Left lung (tissue), 10 donors: ENCODE data around the gene TCL1B. TPM values are rescaled to one million over a fixed set of nuclear protein-coding genes. Genes with fewer than 3 reads are reported as not detected.
A peak's percentile ranks its signal among the peaks of the same experiment; 100 is the strongest.

ENCODE experiments used
- ATAC-seq: fragments of 200-7000 bp; cut with Tn5 transposase; one replicate; pipeline ENCODE4 v1.9.1; 2020; ENCODE audit warnings: moderate library complexity
- DNase-seq, 4 donors: peaks; one replicate each; pipeline ENCODE4 v3.0.0-alpha.2; 2013 to 2020
- H3K27ac ChIP-seq, 2 donors: fragments of 200-600 bp; sonication (generic) in 1 of 2; one replicate each; pipeline versions ENCODE4 v1.5.0 to v1.8.0; 2020 to 2021
- H3K27me3 ChIP-seq, 2 donors: fragments of 200-600 bp; sonication (generic) in 1 of 2; one replicate each; pipeline versions ENCODE4 v1.5.0 to v1.8.0; 2020 to 2021
- H3K36me3 ChIP-seq, 2 donors: fragments of 200-600 bp; sonication (generic) in 1 of 2; one replicate each; pipeline versions ENCODE4 v1.5.0 to v1.8.0; 2020 to 2021
- H3K4me1 ChIP-seq, 2 donors: fragments of 200-600 bp; one replicate each; pipeline ENCODE4 v1.8.0; 2021
- H3K4me3 ChIP-seq, 2 donors: fragments of 200-600 bp; sonication (generic) in 1 of 2; one replicate each; pipeline versions ENCODE4 v1.5.0 to v1.8.0; 2020 to 2021; ENCODE audit warnings: mild to moderate bottlenecking in 1 of 2
- H3K9me3 ChIP-seq, 2 donors: fragments of 200-600 bp; sonication (generic) in 1 of 2; one replicate each; pipeline versions ENCODE4 v1.5.0 to v1.8.0; 2020 to 2021
- intact Hi-C, 2 donors: fragments of 100-400 bp; cut with DNase I; formaldehyde crosslinking; loops; one replicate each; pipeline versions ENCODE4 v1.11.2 to v1.14.2; 2022
- polyA plus RNA-seq, 6 donors: library from polyadenylated mRNA; unstranded; fragments of 120-200 nt; gene quantifications; one replicate each; pipeline ENCODE4 v1.2.1, GENCODE V29; 2013; ENCODE audit not compliant: insufficient read length in 6 of 6
- total RNA-seq, 2 donors: library from RNA; stranded (reverse); fragmentation: NEBNext Ultra II Directional; extraction: Animal tissue kit (Norgen Biotek cat#: 25700); gene quantifications; one replicate each; pipeline ENCODE4 v1.2.1, GENCODE V29; 2021
- TF ChIP-seq, protein P1 (sequence below), 2 donors: fragments of 200-600 bp; sonication (generic) in 1 of 2; IDR thresholded peaks; one replicate each; pipeline versions ENCODE4 v1.5.0 to v1.8.0; 2021; ENCODE audit warnings: antibody characterized with exemption in 2 of 2
- donor health status: DM: no; HTN: yes; CAD: no.
- donor health status: DM: no; HTN: no; CAD: no.

The TCL1B gene
- total and polyA plus RNA-seq, 8 donors = 0.28 TPM; not detected in 7

DNA sequence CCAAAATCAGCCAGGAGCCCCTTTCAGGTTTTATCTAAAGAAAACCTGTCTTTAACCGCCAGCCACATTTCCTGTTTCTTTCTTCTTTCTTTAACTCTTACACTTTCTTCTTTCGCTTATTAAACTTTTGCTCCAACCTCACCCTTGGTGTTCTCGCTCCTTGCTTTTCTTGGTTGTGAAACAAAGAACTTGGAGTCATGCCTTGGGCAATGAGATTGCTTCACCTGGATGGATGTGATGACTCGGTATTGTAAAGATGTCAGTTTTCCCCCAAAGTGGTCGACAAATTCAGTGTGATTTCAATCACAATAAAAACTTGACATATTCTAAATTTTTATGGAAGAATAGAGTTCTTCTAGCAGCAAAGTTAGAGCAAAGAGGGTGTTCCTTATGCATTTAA, 43.9 kb downstream of the TCL1B start:
- no peak overlapping the region for H3K27ac ChIP-seq
- H3K4me3 ChIP-seq = no peak overlapping the region
- DNase-seq (no peak), ATAC-seq (no peak)
- no peaks in the 10 kb centered on the region for H3K36me3 ChIP-seq
- intact Hi-C loops = no loop called here
- TF ChIP-seq, protein P1, sequence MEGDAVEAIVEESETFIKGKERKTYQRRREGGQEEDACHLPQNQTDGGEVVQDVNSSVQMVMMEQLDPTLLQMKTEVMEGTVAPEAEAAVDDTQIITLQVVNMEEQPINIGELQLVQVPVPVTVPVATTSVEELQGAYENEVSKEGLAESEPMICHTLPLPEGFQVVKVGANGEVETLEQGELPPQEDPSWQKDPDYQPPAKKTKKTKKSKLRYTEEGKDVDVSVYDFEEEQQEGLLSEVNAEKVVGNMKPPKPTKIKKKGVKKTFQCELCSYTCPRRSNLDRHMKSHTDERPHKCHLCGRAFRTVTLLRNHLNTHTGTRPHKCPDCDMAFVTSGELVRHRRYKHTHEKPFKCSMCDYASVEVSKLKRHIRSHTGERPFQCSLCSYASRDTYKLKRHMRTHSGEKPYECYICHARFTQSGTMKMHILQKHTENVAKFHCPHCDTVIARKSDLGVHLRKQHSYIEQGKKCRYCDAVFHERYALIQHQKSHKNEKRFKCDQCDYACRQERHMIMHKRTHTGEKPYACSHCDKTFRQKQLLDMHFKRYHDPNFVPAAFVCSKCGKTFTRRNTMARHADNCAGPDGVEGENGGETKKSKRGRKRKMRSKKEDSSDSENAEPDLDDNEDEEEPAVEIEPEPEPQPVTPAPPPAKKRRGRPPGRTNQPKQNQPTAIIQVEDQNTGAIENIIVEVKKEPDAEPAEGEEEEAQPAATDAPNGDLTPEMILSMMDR (IDR thresholded peaks at IDR 0.05) = no peak
- H3K9me3 ChIP-seq = no peaks in the 10 kb centered on the region
- H3K4me1 ChIP-seq = no peaks in the 10 kb centered on the region
- peaks cover 0 to 18% of the 10 kb centered on the region in 2 donors for H3K27me3 ChIP-seq

GRCh38 chr14:95733212-95733611, 47.0 kb downstream of the TCL1B start:
- ATAC-seq = no peak
- intact Hi-C loops = no loop called here
- TF ChIP-seq, protein P1 (IDR thresholded peaks at IDR 0.05) = no peak
- no peaks in the 10 kb centered on the region for H3K4me1 ChIP-seq
- no peak for DNase-seq
- H3K4me3 ChIP-seq = no peak overlapping the region
- no peak overlapping the region for H3K27ac ChIP-seq
- peaks cover 0 to 8% of the 10 kb centered on the region in 2 donors for H3K27me3 ChIP-seq
- H3K36me3 ChIP-seq = no peaks in the 10 kb centered on the region
- no peaks in the 10 kb centered on the region for H3K9me3 ChIP-seq

DNA sequence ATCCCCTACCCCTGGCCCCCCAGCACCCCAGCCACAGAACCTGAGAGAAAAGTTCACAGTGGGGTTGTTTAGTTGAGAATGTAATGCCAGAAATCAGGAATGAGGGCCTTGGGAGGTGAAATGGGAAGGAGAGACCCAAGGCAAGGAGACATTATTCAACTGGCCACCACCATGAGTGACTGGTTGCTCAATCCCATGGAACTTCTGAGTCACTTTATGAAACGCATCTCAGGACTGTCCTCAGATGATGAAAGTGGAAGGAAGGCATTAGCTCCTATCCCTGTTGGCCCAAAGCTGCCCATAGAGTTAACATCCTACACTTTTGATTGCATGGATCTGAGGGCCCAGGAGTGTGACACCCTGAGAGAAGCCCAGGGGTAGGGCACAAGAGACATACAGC, 53.1 kb downstream of the TCL1B start:
- Histone ChIP-seq H3K36me3 (no peaks in the 10 kb centered on the region), H3K27me3 (no peaks in the 10 kb centered on the region), H3K4me1 (no peaks in the 10 kb centered on the region), H3K4me3 (no peak overlapping the region), H3K9me3 (no peaks in the 10 kb centered on the region), H3K27ac (no peak overlapping the region)
- intact Hi-C loops = no loop called here
- ATAC-seq (no peak), DNase-seq (no peak)
- TF ChIP-seq, protein P1 (IDR thresholded peaks at IDR 0.05) = no peak

- TF ChIP-seq, protein P1 (IDR thresholded peaks at IDR 0.05) = no peak
- H3K4me1 ChIP-seq = no peaks in the 10 kb centered on the region
- H3K4me3 ChIP-seq = no peak overlapping the region
- no peaks in the 10 kb centered on the region for H3K27me3 ChIP-seq
- DNase-seq (peak in 1 of 4 donors; percentile 17), ATAC-seq (no peak)
- H3K9me3 ChIP-seq = no peaks in the 10 kb centered on the region
- H3K36me3 ChIP-seq = no peaks in the 10 kb centered on the region
- intact Hi-C loops = no loop called here
- H3K27ac ChIP-seq = no peak overlapping the region
These were observed 54.8 kb downstream of the TCL1B start for GRCh38 chr14:95741038-95741490.

- H3K4me3 ChIP-seq = no peak overlapping the region
- intact Hi-C loops = no loop called here
- no peaks in the 10 kb centered on the region for H3K27me3 ChIP-seq
- no peaks in the 10 kb centered on the region for H3K36me3 ChIP-seq
- no peak overlapping the region for H3K27ac ChIP-seq
- no peaks in the 10 kb centered on the region for H3K4me1 ChIP-seq
- no peak for DNase-seq
- no peaks in the 10 kb centered on the region for H3K9me3 ChIP-seq
- ATAC-seq = no peak
- TF ChIP-seq, protein P1 (IDR thresholded peaks at IDR 0.05) = no peak
These were observed 55.6 kb downstream of the TCL1B start for GRCh38 chr14:95741781-95742180.

Other genes with a start within 250 kb of the TCL1B start
- gene SYNE3, start 169.8 kb upstream of the TCL1B start, total RNA-seq = 10 to 100 TPM; 11.1 to 25.4 TPM
- gene SYNE3, start 169.8 kb upstream of the TCL1B start, polyA plus RNA-seq = 1 to 10 TPM; 2.2 to 4.8 (median 2.7) TPM
- 10 to 100 TPM; 29.4 to 29.5 TPM for gene GLRX5, start 151.4 kb upstream of the TCL1B start, total RNA-seq
- gene GLRX5, start 151.4 kb upstream of the TCL1B start, polyA plus RNA-seq = 10 to 100 TPM; 53.1 to 71.6 (median 57.2) TPM
- gene TCL1A, start 27.7 kb downstream of the TCL1B start, total RNA-seq = not detected
- gene TCL1A, start 27.7 kb downstream of the TCL1B start, polyA plus RNA-seq = 1 to 10 TPM in 5 of 6 donors, under 1 TPM in 1; 0.80 to 1.7 (median 1.2) TPM
- not detected for gene TUNAR, start 190.4 kb downstream of the TCL1B start, total RNA-seq
- gene TUNAR, start 190.4 kb downstream of the TCL1B start, polyA plus RNA-seq = under 1 TPM in 4 of 6 donors, not detected in 2; 0.12 to 0.30 (median 0.19) TPM